Osteoblast (primary cell): ENCODE results near the gene RPL29. TPM values are rescaled to one million over a fixed set of nuclear protein-coding genes. Genes with fewer than 3 reads are reported as not detected.

Experiments used
- DNase-seq: peaks from one replicate; pipeline ENCODE4 v3.0.0; 2011; ENCODE audit warnings: low spot score, mixed read lengths; ENCODE audit not compliant: insufficient read length; ENCODE audit errors: missing footprints
- H2AFZ ChIP-seq: 2 replicates; pipeline ENCODE4 v1.6.0; 2011; ENCODE audit warnings: mild to moderate bottlenecking, low read length
- H3K27ac ChIP-seq: 2 replicates; pipeline ENCODE4 v1.5.1; 2011; ENCODE audit warnings: mild to moderate bottlenecking, low read depth, low read length, moderate library complexity
- H3K27me3 ChIP-seq: 2 replicates; pipeline ENCODE4 v1.6.0; 2012; ENCODE audit warnings: mild to moderate bottlenecking, control low read depth, inconsistent platforms, low read length, moderate library complexity; ENCODE audit not compliant: insufficient read depth
- H3K36me3 ChIP-seq: 2 replicates; pipeline ENCODE4 v1.5.1; 2011; ENCODE audit warnings: mild to moderate bottlenecking, low read length, control low read depth, moderate library complexity; ENCODE audit not compliant: insufficient read depth
- H3K4me1 ChIP-seq: 2 replicates; pipeline ENCODE4 v1.5.1; 2011; ENCODE audit warnings: mild to moderate bottlenecking, low read length, control low read depth, moderate library complexity; ENCODE audit not compliant: insufficient read depth
- H3K4me2 ChIP-seq: 2 replicates; pipeline ENCODE4 v1.6.0; 2011; ENCODE audit warnings: mild to moderate bottlenecking, low read length; ENCODE audit not compliant: insufficient read depth
- H3K4me3 ChIP-seq: fragments of 200-600 bp; sonication (generic); 3 replicates; pipeline ENCODE4 v1.5.1; 2012; ENCODE audit warnings: mild to moderate bottlenecking, low read length, inconsistent platforms; ENCODE audit not compliant: insufficient read depth
- H3K79me2 ChIP-seq: 2 replicates; pipeline ENCODE4 v1.6.0; 2012; ENCODE audit warnings: mild to moderate bottlenecking, low read length, control low read depth, inconsistent platforms; ENCODE audit not compliant: insufficient read depth
- H3K9me3 ChIP-seq: 2 replicates; pipeline ENCODE4 v1.5.1; 2011; ENCODE audit warnings: low read depth, low read length, control low read depth
- H4K20me1 ChIP-seq: 2 replicates; pipeline ENCODE4 v1.6.0; 2012; ENCODE audit warnings: mild to moderate bottlenecking, low read length, control low read depth; ENCODE audit not compliant: insufficient read depth
- total RNA-seq: library from RNA; depleted of rRNA; stranded (reverse); fragments of >200 nt; gene quantifications from 2 replicates; pipeline ENCODE4 v1.2.3, GENCODE V29; 2012
- TF ChIP-seq, protein P1 (sequence below): IDR thresholded peaks from 2 replicates; pipeline ENCODE4 v1.5.1; 2011; ENCODE audit warnings: mild to moderate bottlenecking, low read depth, low read length, moderate library complexity; ENCODE audit errors: extremely low read depth

Gene RPL29
- total RNA-seq, 1 donor, result 862 TPM

DNA sequence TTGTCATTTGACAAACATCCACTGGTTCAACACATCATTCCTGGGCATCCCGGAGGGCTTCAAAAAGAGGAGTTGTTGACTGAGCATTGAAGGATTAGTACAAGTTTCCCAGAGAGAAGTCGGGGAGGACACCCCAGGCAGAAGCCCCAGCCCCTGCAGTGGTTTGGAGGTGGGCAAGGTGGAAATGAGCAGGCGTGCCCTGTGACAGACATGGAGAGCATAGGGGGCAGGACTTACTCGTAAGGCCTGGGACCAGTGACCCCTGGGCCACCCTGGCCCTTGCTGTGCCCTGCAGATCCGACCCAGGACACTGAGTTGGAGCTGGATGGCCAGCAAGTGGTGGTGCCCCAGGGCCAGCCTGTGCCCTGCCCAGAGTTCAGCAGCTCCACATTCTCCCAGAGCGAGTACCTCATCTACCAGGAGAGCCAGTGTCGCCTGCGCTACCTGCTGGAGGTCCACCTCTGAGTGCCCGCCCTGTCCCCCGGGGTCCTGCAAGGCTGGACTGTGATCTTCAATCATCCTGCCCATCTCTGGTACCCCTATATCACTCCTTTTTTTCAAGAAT, 47.6 kb downstream of the RPL29 start:
- TF ChIP-seq, protein P1, sequence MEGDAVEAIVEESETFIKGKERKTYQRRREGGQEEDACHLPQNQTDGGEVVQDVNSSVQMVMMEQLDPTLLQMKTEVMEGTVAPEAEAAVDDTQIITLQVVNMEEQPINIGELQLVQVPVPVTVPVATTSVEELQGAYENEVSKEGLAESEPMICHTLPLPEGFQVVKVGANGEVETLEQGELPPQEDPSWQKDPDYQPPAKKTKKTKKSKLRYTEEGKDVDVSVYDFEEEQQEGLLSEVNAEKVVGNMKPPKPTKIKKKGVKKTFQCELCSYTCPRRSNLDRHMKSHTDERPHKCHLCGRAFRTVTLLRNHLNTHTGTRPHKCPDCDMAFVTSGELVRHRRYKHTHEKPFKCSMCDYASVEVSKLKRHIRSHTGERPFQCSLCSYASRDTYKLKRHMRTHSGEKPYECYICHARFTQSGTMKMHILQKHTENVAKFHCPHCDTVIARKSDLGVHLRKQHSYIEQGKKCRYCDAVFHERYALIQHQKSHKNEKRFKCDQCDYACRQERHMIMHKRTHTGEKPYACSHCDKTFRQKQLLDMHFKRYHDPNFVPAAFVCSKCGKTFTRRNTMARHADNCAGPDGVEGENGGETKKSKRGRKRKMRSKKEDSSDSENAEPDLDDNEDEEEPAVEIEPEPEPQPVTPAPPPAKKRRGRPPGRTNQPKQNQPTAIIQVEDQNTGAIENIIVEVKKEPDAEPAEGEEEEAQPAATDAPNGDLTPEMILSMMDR, result no peak
- H3K27me3 ChIP-seq, result no peaks in the 10 kb centered on the region

DNA sequence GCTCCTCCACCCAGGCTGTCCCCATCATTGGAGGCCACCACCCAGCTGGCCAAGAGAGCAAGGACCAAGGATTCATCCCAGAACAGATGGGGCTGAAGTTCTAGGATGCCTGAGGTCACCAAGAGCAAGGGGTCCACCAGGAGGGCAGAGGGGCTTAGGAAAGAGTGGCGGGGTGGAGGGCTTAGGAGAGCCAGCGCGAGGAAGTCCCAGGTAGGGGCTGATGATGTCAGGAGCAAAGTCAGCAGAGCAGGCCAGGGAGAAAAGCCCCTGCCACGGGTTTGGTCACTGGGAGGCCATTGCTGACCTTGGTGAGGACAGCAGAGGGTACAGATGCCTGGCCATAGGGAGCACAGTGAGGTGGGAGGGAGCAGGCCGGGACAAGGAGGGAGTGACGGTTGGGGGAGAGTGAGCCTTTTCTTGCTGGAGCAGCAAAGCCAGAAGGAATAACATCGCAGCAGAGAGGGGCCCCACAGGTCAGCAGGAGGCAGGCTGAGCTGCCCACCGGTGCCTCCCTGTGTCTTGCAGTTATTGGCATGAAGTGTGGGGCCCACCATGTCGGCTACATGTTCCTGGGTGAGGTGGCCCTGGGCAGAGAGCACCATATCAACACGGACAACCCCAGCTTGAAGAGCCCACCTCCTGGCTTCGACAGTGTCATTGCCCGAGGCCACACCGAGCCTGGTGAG, 48.3 kb downstream of the RPL29 start:
- TF ChIP-seq, protein P1, result no peak
- Histone ChIP-seq H3K27me3 (no peaks in the 10 kb centered on the region), H4K20me1 (no peaks in the 10 kb centered on the region), H3K36me3 (peaks cover 24% of the 10 kb centered on the region), H3K9me3 (no peaks in the 10 kb centered on the region), H3K79me2 (no peaks in the 10 kb centered on the region), H3K4me2 (no peak overlapping the region), H3K4me1 (peaks cover 11% of the 10 kb centered on the region), H3K4me3 (no peak overlapping the region), H3K27ac (no peak overlapping the region), H2AFZ (no peak overlapping the region)
- peak; percentile 50 for DNase-seq

More for the DNA sequence above, 47.6 kb downstream of the RPL29 start:
- Histone ChIP-seq H3K4me2 (no peak overlapping the region), H3K9me3 (no peaks in the 10 kb centered on the region), H2AFZ (no peak overlapping the region), H3K36me3 (peaks cover 24% of the 10 kb centered on the region), H3K4me1 (peaks cover 7% of the 10 kb centered on the region), H4K20me1 (no peaks in the 10 kb centered on the region), H3K79me2 (no peaks in the 10 kb centered on the region), H3K4me3 (no peak overlapping the region), H3K27ac (no peak overlapping the region)
- DNase-seq, result peak; percentile 18

DNA sequence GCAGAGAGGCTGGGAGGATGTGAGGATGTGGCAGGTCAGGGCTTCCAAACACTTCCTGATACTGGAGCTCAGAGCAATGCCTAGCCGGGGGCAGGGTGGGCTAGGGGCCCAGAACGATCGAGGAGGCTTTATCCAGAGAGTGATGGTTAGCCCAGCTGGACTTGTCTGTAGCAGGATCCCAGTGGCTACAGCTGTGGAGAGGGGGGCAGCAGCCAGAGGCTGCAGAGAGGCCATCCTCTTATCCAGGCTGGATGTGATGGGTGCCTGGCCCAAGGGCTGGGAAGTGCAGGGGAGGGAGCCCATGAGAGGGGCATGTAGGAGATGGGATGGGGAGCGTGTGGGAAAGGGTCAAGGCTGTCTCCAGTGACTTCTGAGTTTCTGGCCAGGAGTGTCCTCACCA, 48.9 kb downstream of the RPL29 start:
- Histone ChIP-seq H3K27me3 (no peaks in the 10 kb centered on the region), H3K79me2 (no peaks in the 10 kb centered on the region), H3K4me2 (no peak overlapping the region), H2AFZ (no peak overlapping the region), H3K27ac (no peak overlapping the region), H3K36me3 (peaks cover 24% of the 10 kb centered on the region), H4K20me1 (no peaks in the 10 kb centered on the region), H3K4me3 (no peak overlapping the region), H3K9me3 (no peaks in the 10 kb centered on the region), H3K4me1 (peaks cover 14% of the 10 kb centered on the region)
- peak; percentile 21 for DNase-seq
- TF ChIP-seq, protein P1, result no peak

DNA sequence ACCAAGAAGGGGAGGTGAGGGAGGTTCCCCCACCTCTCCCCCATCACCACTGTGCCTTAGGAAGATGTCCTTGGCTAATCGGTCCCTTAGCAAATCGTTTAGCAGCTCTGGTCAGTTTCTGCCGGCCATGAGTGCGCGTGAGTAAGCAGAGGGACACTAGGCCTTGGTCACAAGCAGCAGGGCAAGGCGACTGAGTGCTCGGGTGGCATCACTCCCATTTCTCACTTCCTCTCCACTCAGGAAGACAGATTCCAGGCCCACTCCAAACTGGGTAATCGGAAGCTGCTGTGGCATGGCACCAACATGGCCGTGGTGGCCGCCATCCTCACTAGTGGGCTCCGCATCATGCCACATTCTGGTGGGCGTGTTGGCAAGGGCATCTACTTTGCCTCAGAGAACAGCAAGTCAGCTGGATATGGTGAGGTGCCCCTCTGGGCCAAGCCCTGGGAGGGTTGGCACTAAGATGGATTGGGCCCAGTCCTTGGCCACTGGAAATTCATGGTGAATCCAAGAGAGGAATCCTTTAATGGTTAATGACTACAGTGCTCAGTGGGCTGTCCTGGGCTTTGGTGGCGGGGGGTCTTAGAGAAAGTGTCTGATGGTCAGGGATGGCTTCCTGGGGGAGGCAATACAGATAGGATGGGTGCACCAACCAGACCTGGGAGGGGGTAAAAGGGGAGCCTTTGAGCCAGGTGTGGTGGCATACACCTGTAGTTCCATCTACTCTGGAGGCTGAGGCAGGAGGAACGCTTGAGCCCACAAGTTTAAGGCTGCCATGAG, 49.6 kb downstream of the RPL29 start:
- H2AFZ ChIP-seq, result no peak overlapping the region
- H3K79me2 ChIP-seq, result peaks cover 6% of the 10 kb centered on the region
- H3K4me1 ChIP-seq, result peaks cover 17% of the 10 kb centered on the region
- peaks cover 24% of the 10 kb centered on the region for H3K36me3 ChIP-seq
- no peaks in the 10 kb centered on the region for H4K20me1 ChIP-seq
- DNase-seq, result peak; percentile 77
- TF ChIP-seq, protein P1, result no peak
- no peaks in the 10 kb centered on the region for H3K27me3 ChIP-seq
- H3K4me3 ChIP-seq, result no peak overlapping the region
- H3K9me3 ChIP-seq, result no peaks in the 10 kb centered on the region
- H3K27ac ChIP-seq, result no peak overlapping the region
- H3K4me2 ChIP-seq, result no peak overlapping the region
